H1 (cell line): Measurements from ENCODE around the gene STYXL1. TPM values are rescaled to one million over a fixed set of nuclear protein-coding genes. Genes with fewer than 3 reads are reported as not detected.

ENCODE experiments used
- E2F6 ChIP-seq: IDR thresholded peaks from 2 replicates; pipeline ENCODE4 v1.6.1; 2012; ENCODE audit warnings: inconsistent platforms
- KDM5A ChIP-seq: fragments of 200-600 bp; IDR thresholded peaks from 2 replicates; pipeline ENCODE4 v1.7.1; 2012; ENCODE audit warnings: mild to moderate bottlenecking, low read length, inconsistent platforms, mixed read lengths
- POLR2AphosphoS5 ChIP-seq: IDR thresholded peaks from 2 replicates; pipeline ENCODE4 v1.6.1; 2011; ENCODE audit warnings: low read depth, low read length
- SIN3A ChIP-seq, 2 experiments: IDR thresholded peaks in 1 of 2; conservative IDR thresholded peaks in 1 of 2; 2 replicates each; pipeline ENCODE4 v1.6.1; 2011 to 2012; ENCODE audit warnings: low read length in 2 of 2, improper control_type of control experiment in 1 of 2, low read depth in 1 of 2, mild to moderate bottlenecking in 1 of 2
- polyA plus RNA-seq, 7 experiments: library from polyadenylated mRNA; depleted of rRNA in 3 of 7; stranded (reverse) in 5 of 7; unstranded in 2 of 7; fragments of >200 nt in 5 of 7; fragments of 200-250 nt in 2 of 7; gene quantifications; 1 replicate in 5 of 7; 2 replicates in 1 of 7; 4 replicates in 1 of 7; pipeline versions ENCODE4 v1.2.1 to v1.2.3, GENCODE V29; 2011 to 2013; ENCODE audit warnings: missing spikeins in 2 of 7, mixed read lengths in 2 of 7
- total RNA-seq: library from RNA; stranded (reverse); fragmentation: NEBNext Ultra II Directional; extraction: Animal tissue kit (Norgen Biotek cat#: 25700); gene quantifications from 2 replicates; pipeline ENCODE4 v1.2.1, GENCODE V29; 2021

Gene STYXL1
- total and polyA plus RNA-seq, 2 of the 8 experiments (the other 6 are each of a cell fraction or from before 2014, with no cell fraction given) = 32.3 to 53.9 TPM

DNA sequence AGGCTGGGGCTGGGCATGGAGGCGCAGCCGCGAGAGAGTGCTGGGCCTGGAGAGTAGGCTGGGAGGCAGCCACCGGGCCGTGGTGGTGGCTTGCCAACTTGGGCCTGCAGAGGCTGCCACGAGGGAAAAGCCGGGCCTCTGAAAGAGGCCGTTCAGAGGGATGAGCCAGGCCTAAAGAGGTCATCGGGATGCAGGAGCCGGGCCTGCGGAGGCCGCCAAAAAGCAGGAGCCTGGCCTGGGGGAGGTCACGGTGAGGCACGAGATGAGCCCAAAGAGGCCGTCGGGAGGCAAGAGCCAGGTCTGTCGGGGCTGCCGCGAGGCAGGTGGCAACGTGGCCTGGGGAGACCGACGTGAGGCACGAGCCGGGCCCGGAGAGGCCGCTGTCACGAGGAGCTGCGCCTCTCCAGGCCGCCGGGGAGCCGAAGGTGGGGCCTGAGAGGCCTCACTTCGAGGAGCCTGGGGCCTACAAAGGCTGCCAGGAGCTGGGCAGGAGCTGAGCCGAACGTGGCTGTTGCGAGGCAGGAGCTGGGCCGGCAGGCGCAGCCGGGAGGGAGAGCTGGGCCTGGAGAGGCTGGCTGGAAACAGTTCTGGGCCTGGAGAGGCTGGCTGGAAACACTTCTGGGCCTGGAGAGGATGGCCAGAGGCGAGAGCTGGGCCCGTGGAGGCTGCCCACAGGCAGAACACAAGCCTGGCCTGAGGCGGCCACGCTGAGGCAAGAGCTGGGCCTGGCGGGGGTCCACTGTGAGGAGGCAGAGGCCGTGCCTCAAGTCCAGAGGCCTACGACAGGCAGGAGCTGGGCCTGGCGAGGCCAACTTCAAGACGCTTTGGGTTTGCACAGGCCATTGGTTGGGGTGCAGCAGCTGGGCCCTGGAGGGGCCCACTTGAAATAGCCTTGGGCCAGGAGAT, 24.7 kb upstream of the STYXL1 start (continued):
- TF ChIP-seq E2F6 = no peak
- TF ChIP-seq SIN3A (conservative IDR thresholded peaks at IDR 0.05 in 1 of 2, IDR thresholded peaks at IDR 0.05 in 1 of 2; ENCODE audit: low read depth in 1 of 2, low read length in 2 of 2) = no peak
- TF ChIP-seq KDM5A = no peak
- no peak for TF ChIP-seq POLR2AphosphoS5
- TF ChIP-seq, all 59 proteins: peak for 0
